ENCODE results near the gene ARHGEF37. TPM values are rescaled to one million over a fixed set of nuclear protein-coding genes. Genes with fewer than 3 reads are reported as not detected.

ARHGEF37 gene
- total RNA-seq, 1 donor from 2014 or later: 3.3 TPM

DNA sequence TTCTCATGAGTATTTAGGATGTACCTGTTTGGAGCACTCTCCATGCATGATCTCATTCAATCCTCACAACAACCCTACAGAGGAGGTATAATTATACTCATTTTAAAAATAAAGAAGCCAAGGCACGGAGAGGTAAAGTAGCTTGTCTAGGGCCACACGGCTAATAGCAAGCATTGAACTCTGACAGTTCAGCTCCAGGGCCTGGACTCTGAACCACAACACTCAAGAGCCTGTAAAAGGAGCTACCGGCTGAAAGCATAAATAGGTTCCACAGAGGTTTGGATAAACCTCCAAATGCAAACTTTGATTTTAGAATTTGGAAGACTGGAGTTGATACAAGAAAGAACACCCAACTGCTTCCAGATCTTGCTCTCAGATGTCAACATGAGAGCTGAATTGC is 41.2 kb downstream of the ARHGEF37 start:
- no peak for DNase-seq (ENCODE audit: low spot score, unreplicated experiment)
- H3K27ac Mint-ChIP-seq: no peak overlapping the region
- peaks cover 1% of the 10 kb centered on the region for H3K36me3 Mint-ChIP-seq (ENCODE audit: insufficient read depth)
- H3K27me3 Mint-ChIP-seq: no peaks in the 10 kb centered on the region
- TF ChIP-seq, protein P1, sequence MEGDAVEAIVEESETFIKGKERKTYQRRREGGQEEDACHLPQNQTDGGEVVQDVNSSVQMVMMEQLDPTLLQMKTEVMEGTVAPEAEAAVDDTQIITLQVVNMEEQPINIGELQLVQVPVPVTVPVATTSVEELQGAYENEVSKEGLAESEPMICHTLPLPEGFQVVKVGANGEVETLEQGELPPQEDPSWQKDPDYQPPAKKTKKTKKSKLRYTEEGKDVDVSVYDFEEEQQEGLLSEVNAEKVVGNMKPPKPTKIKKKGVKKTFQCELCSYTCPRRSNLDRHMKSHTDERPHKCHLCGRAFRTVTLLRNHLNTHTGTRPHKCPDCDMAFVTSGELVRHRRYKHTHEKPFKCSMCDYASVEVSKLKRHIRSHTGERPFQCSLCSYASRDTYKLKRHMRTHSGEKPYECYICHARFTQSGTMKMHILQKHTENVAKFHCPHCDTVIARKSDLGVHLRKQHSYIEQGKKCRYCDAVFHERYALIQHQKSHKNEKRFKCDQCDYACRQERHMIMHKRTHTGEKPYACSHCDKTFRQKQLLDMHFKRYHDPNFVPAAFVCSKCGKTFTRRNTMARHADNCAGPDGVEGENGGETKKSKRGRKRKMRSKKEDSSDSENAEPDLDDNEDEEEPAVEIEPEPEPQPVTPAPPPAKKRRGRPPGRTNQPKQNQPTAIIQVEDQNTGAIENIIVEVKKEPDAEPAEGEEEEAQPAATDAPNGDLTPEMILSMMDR (IDR thresholded peaks at IDR 0.05; ENCODE audit: unreplicated experiment): no peak
- no peaks in the 10 kb centered on the region for H3K9me3 Mint-ChIP-seq (ENCODE audit: low read depth)
- H3K4me1 Mint-ChIP-seq (ENCODE audit: low read depth): no peaks in the 10 kb centered on the region
- H3K4me3 Mint-ChIP-seq (ENCODE audit: low read depth): no peak overlapping the region

DNA sequence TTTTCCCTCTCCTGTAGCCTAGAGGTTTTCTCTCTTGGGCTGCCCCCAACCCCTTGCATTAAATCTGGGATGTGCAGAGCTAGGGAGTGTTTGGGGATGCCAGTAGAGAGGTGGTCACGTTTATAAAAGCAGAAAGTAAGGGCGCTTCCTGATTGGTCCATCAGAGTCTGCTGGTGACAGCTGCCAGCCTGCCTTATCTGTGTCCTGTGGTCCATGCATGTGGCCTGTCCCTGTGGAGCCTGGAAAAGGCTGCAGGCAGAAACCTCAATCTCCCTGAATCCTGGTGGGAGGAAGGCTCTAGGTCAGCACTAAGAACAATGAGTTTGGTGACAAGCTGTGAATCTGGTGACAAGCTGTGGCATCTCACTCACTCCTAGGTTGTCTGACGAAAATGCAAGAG is 42.2 kb downstream of the ARHGEF37 start:
- no peaks in the 10 kb centered on the region for H3K9me3 Mint-ChIP-seq (ENCODE audit: low read depth)
- peaks cover 1% of the 10 kb centered on the region for H3K36me3 Mint-ChIP-seq (ENCODE audit: insufficient read depth)
- no peaks in the 10 kb centered on the region for H3K27me3 Mint-ChIP-seq
- H3K4me1 Mint-ChIP-seq (ENCODE audit: low read depth): no peaks in the 10 kb centered on the region
- no peak overlapping the region for H3K27ac Mint-ChIP-seq
- no peak overlapping the region for H3K4me3 Mint-ChIP-seq (ENCODE audit: low read depth)
- TF ChIP-seq, protein P1 (IDR thresholded peaks at IDR 0.05; ENCODE audit: unreplicated experiment): no peak
- DNase-seq (ENCODE audit: low spot score, unreplicated experiment): no peak

DNA sequence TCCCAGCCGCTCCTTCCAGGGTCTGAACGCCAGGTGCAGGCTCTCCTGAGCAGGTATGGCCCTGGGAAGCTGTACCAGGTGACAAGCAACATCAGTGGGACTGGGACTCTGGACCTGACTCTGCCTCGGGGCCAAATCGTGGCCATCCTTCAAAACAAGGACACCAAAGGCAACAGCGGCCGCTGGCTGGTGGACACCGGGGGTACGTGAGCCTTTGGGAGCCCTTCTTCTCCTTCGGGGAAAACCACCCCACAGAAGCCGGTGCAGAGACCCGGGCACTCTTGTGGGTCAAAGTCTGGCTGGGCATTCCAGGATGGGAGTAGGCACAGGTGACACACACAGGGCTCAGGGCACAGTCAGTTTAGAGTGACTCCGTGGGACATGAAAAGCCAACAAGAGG is 45.8 kb downstream of the ARHGEF37 start:
- DNase-seq (ENCODE audit: low spot score, unreplicated experiment): no peak
- Mint-ChIP-seq H3K36me3 (ENCODE audit: insufficient read depth) (peaks cover 1% of the 10 kb centered on the region), H3K27me3 (peaks cover 6% of the 10 kb centered on the region), H3K4me3 (ENCODE audit: low read depth) (no peak overlapping the region), H3K9me3 (ENCODE audit: low read depth) (no peaks in the 10 kb centered on the region), H3K27ac (no peak overlapping the region), H3K4me1 (ENCODE audit: low read depth) (peaks cover 2% of the 10 kb centered on the region)
- TF ChIP-seq, protein P1 (IDR thresholded peaks at IDR 0.05; ENCODE audit: unreplicated experiment): no peak

DNA sequence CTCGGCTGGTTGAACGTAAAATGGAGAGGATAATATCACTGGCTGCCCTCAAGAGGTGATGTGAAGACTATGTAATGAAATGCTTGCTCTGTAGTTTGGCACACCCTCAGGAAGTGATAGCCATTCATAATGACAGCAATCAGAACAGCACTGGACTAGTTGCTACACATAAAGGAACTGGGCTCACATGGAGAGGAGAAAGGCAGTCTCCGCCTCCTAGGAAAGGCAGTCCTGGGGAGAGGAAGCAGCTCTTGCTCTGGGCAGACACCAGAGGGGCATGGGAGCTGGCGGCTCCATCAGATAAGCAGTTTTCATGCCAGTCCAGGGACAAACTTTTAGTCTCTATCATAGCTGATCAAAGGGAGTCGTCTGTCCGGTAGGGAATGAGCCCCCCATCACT is 46.9 kb downstream of the ARHGEF37 start:
- H3K27me3 Mint-ChIP-seq: peaks cover 6% of the 10 kb centered on the region
- H3K36me3 Mint-ChIP-seq (ENCODE audit: insufficient read depth): peaks cover 1% of the 10 kb centered on the region
- peaks cover 10% of the 10 kb centered on the region for H3K4me1 Mint-ChIP-seq (ENCODE audit: low read depth)
- H3K9me3 Mint-ChIP-seq (ENCODE audit: low read depth): no peaks in the 10 kb centered on the region
- H3K4me3 Mint-ChIP-seq (ENCODE audit: low read depth): no peak overlapping the region
- TF ChIP-seq, protein P1 (IDR thresholded peaks at IDR 0.05; ENCODE audit: unreplicated experiment): no peak
- no peak for DNase-seq (ENCODE audit: low spot score, unreplicated experiment)
- no peak overlapping the region for H3K27ac Mint-ChIP-seq

DNA sequence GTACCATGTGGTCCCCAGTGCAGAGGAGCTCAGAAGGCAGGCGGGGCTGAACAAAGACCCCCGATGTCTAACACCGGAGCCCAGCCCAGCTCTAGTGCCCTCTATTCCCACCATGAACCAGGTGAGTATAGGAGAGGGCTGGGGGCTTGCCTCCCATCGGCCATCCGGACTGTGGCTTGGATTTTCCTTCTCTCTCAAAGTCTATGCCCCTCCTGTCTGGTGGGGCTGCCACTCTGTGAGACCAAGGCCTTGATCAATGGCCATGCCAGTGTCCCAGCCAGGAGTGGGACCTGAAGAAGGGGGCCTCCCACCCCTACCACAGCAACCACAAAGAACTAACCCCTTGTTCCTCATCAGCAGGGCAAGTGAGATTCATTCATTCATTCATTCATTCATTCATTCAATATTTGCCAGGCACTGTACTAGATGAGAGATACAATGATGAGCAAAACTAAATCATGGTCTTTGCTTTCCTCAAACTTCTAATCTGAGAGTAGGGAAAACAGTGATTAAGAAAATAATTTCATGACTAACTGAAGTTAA is 47.6 kb downstream of the ARHGEF37 start:
- Mint-ChIP-seq H3K9me3 (ENCODE audit: low read depth) (no peaks in the 10 kb centered on the region), H3K4me3 (ENCODE audit: low read depth) (no peak overlapping the region), H3K4me1 (ENCODE audit: low read depth) (peaks cover 10% of the 10 kb centered on the region), H3K27ac (no peak overlapping the region), H3K27me3 (peaks cover 6% of the 10 kb centered on the region), H3K36me3 (ENCODE audit: insufficient read depth) (peaks cover 1% of the 10 kb centered on the region)
- TF ChIP-seq, protein P1 (IDR thresholded peaks at IDR 0.05; ENCODE audit: unreplicated experiment): no peak
- DNase-seq (ENCODE audit: low spot score, unreplicated experiment): no peak
